IPS-18c (cell line): ENCODE results near the gene ITGBL1.

Source experiments
- H3K4me3 ChIP-seq: 2 replicates; pipeline ENCODE4 v1.7.0; 2013; ENCODE audit warnings: low read depth, mild to moderate bottlenecking, low read length, moderate library complexity; ENCODE audit not compliant: insufficient read depth
- H3K9me3 ChIP-seq: one replicate; pipeline ENCODE4 v1.6.1; 2013; ENCODE audit warnings: mild to moderate bottlenecking, low read length, moderate library complexity; ENCODE audit not compliant: control insufficient read depth, insufficient read depth

The ITGBL1 gene

DNA sequence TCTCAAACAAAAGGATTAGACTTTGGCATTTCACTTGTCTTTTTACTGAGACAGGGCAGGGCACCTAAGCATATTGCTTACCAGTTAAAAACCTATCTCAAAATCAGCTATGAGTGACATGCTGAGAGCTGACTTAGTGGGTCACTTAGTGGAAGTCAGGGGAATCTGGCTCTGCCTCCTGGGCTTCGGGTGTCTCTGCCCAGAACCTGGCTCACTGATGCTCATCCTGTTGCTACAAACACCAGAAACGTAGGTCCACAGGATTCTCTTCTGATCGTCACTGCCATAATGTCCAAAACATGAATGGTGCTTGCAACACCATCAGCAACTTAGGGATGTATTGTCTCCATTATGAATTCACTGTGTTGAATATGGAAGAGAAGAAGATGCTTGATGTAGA lies 276.1 kb downstream of the ITGBL1 start:
- no peak overlapping the region for H3K4me3 ChIP-seq
- no peaks in the 10 kb centered on the region for H3K9me3 ChIP-seq

GRCh38 chr13:101730420-101731000 lies 278.0 kb downstream of the ITGBL1 start:
- no peaks in the 10 kb centered on the region for H3K9me3 ChIP-seq

GRCh38 chr13:101736566-101736965 lies 284.1 kb downstream of the ITGBL1 start:
- no peak overlapping the region for H3K4me3 ChIP-seq
- no peaks in the 10 kb centered on the region for H3K9me3 ChIP-seq

More at GRCh38 chr13:101730420-101731000, 278.0 kb downstream of the ITGBL1 start:
- no peak overlapping the region for H3K4me3 ChIP-seq

GRCh38 chr13:101738336-101738735 lies 285.9 kb downstream of the ITGBL1 start:
- H3K4me3 ChIP-seq: no peak overlapping the region
- H3K9me3 ChIP-seq: no peaks in the 10 kb centered on the region

DNA sequence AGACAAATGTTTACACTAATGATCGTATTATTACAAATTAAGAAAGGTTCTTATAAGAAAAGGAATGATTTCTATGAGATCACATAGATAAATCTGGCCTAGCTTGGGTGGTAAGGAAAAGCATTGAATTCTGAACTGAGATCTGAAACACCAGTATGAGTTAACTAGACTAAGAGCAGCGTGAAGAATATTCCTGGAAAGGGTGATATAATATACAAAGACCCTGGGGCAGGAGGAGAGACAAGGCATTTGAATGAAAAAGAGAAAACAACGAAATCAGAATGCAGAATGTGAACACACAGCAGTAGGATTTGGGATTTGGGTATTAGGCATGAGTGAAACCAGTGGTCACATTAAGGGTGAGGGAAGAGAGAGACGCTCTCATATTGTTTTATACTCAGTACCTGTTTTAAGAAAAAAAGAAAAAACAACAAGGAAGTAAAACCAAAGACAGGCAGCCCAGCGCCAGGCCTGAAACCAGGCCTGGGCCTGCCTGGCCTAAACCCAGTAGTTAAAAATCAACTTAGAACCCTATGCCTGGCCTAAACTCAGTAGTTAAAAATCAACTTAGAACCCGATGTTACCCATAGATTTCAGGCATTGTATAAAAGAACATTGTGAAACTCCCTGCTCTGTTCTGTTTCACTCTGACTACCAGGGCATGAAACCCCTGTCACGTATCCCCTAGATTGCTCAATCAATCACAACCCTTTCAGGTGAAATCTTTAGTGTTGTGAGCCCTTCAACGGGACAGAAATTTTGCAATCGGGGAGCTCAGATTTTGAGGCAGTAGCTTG lies 287.1 kb downstream of the ITGBL1 start:
- H3K9me3 ChIP-seq: no peaks in the 10 kb centered on the region

DNA sequence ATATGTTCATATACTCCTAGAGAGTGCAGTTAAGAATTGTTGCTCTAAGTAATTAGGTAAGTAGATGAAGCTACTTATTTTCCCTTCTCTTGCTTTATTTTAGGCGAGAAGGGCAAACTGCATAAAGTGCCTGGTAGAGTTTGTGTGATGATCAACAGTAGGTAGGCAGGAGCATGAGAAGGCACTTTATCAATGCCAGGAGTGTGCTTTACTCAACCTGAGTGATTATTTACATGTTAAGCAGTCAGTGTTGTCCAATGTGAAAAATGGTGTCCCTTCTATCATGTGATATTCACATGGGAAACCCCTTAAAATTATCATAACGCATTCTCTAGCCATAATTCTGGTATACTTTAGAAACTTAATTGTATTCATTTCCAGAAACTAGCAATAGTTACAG lies 294.0 kb downstream of the ITGBL1 start:
- H3K9me3 ChIP-seq: no peaks in the 10 kb centered on the region
- no peak overlapping the region for H3K4me3 ChIP-seq

More for the DNA sequence above, 287.1 kb downstream of the ITGBL1 start:
- H3K4me3 ChIP-seq: no peak overlapping the region

GRCh38 chr13:101747039-101747438 lies 294.6 kb downstream of the ITGBL1 start:
- Histone ChIP-seq H3K9me3 (no peaks in the 10 kb centered on the region), H3K4me3 (no peak overlapping the region)

- Histone ChIP-seq H3K9me3 (no peaks in the 10 kb centered on the region), H3K4me3 (no peak overlapping the region)
Observed at GRCh38 chr13:101749584-101749983, 297.1 kb downstream of the ITGBL1 start.

- no peaks in the 10 kb centered on the region for H3K9me3 ChIP-seq
- H3K4me3 ChIP-seq: no peak overlapping the region
Observed at GRCh38 chr13:101751488-101751887, 299.0 kb downstream of the ITGBL1 start.

- Histone ChIP-seq H3K9me3 (no peaks in the 10 kb centered on the region), H3K4me3 (no peak overlapping the region)
Observed at GRCh38 chr13:101752432-101752831, 300.0 kb downstream of the ITGBL1 start.

GRCh38 chr13:101755228-101755887 lies 302.9 kb downstream of the ITGBL1 start:
- Histone ChIP-seq H3K4me3 (no peak overlapping the region), H3K9me3 (no peaks in the 10 kb centered on the region)

DNA sequence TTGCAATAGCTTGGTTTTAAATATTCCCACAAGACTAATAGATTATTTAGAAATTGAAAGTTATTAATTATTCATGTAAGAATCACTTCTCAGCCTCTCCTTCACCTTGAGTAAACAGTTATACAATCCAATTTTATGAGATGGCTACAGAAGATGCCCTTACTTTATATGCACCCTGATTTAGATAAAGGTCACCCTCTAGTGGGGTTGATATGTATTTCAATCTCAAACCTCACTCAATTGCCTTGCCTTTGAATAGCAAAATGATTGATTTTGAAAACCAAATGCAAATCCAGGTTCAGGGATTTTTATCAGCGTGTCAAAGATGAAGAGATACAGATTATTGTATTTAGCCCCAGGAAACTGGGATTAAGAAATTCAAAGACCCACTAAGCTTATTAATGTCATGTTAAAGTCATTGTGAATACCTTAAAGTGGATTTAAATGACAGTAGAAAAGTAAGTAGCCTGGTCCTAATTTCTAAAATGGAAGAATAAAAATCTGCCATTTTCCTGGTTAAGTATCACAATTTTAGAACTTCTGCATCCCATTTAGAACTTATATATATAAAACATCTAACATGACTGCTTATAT lies 305.1 kb downstream of the ITGBL1 start:
- no peaks in the 10 kb centered on the region for H3K9me3 ChIP-seq
- no peak overlapping the region for H3K4me3 ChIP-seq

DNA sequence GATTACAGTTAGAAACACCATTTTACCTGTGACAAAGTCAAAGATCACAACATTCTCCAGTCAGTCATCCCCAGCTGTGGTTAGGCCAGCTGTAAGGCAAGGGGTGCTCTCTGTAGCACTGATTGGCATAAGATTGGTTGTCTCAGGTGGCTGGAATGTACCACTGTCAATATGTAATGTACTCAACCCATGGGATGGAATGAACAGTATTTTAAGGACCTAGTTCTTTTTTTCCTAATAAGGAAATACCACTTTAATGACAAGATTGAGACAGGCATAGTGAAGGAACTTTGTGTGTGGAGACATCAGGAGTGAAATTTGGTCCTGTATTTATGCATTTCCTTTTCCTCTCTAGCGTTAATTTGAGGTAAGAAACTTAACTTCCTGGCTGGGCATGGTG lies 310.7 kb downstream of the ITGBL1 start:
- no peak overlapping the region for H3K4me3 ChIP-seq

More for the DNA sequence above, 310.7 kb downstream of the ITGBL1 start:
- no peaks in the 10 kb centered on the region for H3K9me3 ChIP-seq
